ENCODE data around the gene UBE2J2.

GRCh38 chr1:1216770-1217620 is 56.7 kb downstream of the UBE2J2 start:
- no peak for TF ChIP-seq CTCF (IDR thresholded peaks at IDR 0.05)
- no peak for TF ChIP-seq POLR2A (IDR thresholded peaks at IDR 0.05)
- no peak for TF ChIP-seq EP300 (IDR thresholded peaks at IDR 0.05)
